ENCODE results near the gene GALNT13.

- TF ChIP-seq CTCF (IDR thresholded peaks at IDR 0.05; ENCODE audit: low read length) = no peak
- TF ChIP-seq EZH2phosphoT487 (IDR thresholded peaks at IDR 0.05; ENCODE audit: low read length) = no peak
- TF ChIP-seq EZH2 (optimal IDR thresholded peaks at IDR 0.05; ENCODE audit: low read depth, low read length) = no peak
These were observed 452.9 kb downstream of the GALNT13 start for GRCh38 chr2:154324601-154325000.

Measured in MM.1S (cell line).